Neural crest cell (in vitro differentiated cells): Measurements from ENCODE around the gene ITGA7. TPM values are rescaled to one million over a fixed set of nuclear protein-coding genes. Genes with fewer than 3 reads are reported as not detected.

ENCODE experiments used
- DNase-seq: peaks from one replicate; pipeline ENCODE4 v3.0.0; 2021; ENCODE audit warnings: low read depth, mixed read lengths, low spot score
- H3K27ac Mint-ChIP-seq: one replicate; pipeline ENCODE4 v1.8.0; 2021; ENCODE audit warnings: mild to moderate bottlenecking, mixed read lengths; ENCODE audit not compliant: unreplicated experiment
- H3K27me3 Mint-ChIP-seq: 2 replicates; pipeline ENCODE4 v1.8.0; 2021; ENCODE audit warnings: low read depth, mild to moderate bottlenecking, mixed read lengths
- H3K36me3 Mint-ChIP-seq: 2 replicates; pipeline ENCODE4 v1.8.0; 2021; ENCODE audit warnings: low read depth, mild to moderate bottlenecking, mixed read lengths
- H3K4me1 Mint-ChIP-seq: 2 replicates; pipeline ENCODE4 v1.8.0; 2021; ENCODE audit warnings: mixed read lengths
- H3K4me3 Mint-ChIP-seq: one replicate; pipeline ENCODE4 v1.8.0; 2021; ENCODE audit warnings: mild to moderate bottlenecking, mixed read lengths
- H3K9me3 Mint-ChIP-seq: 2 replicates; pipeline ENCODE4 v1.8.0; 2021; ENCODE audit warnings: mixed read lengths
- total RNA-seq: library from RNA; stranded (reverse); gene quantifications from 2 replicates; pipeline ENCODE4 v1.2.1, GENCODE V29; 2021
- TF ChIP-seq, protein P1 (sequence below): fragments of 200-600 bp; sonication (generic); conservative IDR thresholded peaks from 2 replicates; pipeline ENCODE4 v1.5.0; 2021; ENCODE audit warnings: antibody characterized with exemption, mild to moderate bottlenecking

ITGA7 gene
- total RNA-seq, 1 donor from 2014 or later: 63.7 TPM

DNA sequence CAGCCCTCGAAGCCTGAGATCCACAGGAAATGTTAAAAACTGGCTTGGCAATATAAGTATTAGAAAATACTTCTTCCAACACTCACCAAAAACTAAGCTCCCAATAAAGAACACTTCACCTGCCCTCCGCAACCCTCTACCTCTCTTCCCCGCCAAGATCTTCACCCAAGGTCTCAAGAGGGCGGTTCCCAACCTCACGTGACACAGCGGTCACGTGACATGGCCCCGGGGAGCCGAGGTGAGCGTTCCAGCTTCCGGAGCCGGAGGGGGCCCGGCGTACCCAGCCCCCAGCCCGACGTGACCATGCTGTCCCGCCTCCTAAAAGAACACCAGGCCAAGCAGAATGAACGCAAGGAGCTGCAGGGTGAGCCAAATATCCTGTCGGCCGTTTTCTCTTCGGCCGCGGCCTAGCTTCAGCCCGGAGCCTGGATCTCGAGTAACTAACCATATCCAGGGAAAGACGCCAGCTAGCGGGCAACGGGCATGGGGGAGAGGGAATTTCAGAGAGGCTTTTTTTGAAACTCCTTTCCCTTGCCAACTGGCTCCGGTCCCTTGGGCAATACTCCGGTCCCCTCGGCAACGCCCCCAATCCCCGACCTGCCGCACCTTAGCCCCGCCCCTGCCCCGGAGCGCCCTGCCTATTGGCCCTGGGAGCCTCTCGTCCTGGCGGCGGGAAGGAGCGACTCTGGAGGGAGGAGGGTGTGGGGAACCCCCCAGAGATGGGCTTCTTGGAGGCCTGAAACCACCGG, 8.3 kb upstream of the ITGA7 start, which contains the start of gene BLOC1S1:
TSS of gene BLOC1S1 (plus strand) at position 214 of the 749 bp plus-strand sequence. CDS start at position 220, 6 bp downstream.
- DNase-seq: peak; percentile 92
- TF ChIP-seq, protein P1, sequence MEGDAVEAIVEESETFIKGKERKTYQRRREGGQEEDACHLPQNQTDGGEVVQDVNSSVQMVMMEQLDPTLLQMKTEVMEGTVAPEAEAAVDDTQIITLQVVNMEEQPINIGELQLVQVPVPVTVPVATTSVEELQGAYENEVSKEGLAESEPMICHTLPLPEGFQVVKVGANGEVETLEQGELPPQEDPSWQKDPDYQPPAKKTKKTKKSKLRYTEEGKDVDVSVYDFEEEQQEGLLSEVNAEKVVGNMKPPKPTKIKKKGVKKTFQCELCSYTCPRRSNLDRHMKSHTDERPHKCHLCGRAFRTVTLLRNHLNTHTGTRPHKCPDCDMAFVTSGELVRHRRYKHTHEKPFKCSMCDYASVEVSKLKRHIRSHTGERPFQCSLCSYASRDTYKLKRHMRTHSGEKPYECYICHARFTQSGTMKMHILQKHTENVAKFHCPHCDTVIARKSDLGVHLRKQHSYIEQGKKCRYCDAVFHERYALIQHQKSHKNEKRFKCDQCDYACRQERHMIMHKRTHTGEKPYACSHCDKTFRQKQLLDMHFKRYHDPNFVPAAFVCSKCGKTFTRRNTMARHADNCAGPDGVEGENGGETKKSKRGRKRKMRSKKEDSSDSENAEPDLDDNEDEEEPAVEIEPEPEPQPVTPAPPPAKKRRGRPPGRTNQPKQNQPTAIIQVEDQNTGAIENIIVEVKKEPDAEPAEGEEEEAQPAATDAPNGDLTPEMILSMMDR: peak; percentile 13
- no peaks in the 10 kb centered on the region for H3K9me3 Mint-ChIP-seq
- H3K27me3 Mint-ChIP-seq: peaks cover 33% of the 10 kb centered on the region
- peaks cover 41% of the 10 kb centered on the region for H3K4me1 Mint-ChIP-seq
- H3K27ac Mint-ChIP-seq: peak within 1 kb of the TSS; percentile 97
- no peaks in the 10 kb centered on the region for H3K36me3 Mint-ChIP-seq
- H3K4me3 Mint-ChIP-seq: peak within 1 kb of the TSS; percentile 94

DNA sequence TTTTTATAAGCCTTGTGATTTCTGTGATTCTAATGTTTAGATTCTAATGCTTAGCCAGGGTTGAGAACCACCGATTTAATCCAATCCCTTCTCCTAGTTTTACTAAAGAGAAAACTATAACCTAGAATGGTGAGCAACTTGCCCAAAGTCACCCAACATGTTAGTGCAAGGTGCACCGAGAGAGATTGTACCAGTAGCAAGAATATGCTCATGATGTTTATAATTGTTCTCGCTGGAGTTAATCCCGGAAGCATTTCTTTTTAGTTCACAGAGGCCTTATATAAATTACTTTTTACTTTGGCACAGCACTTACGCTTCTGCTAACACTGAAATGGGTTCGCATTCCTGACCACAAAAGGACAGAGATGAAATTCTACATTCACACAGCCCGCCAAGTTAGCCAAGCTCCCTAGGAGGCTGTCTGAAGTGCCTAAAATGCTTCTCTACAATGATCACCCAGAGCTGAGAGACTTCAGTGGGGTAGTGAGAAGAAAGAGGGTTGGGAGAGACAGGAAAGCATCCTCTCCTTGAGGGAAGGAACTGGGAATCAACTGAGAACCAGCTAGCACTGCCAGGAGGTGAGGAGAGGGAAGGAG, 7.6 kb upstream of the ITGA7 start:
- peaks cover 40% of the 10 kb centered on the region for H3K27me3 Mint-ChIP-seq
- no peaks in the 10 kb centered on the region for H3K36me3 Mint-ChIP-seq
- peaks cover 38% of the 10 kb centered on the region for H3K4me1 Mint-ChIP-seq
- peak overlapping the region; percentile 94 for H3K4me3 Mint-ChIP-seq
- TF ChIP-seq, protein P1: no peak
- peak overlapping the region; percentile 97 for H3K27ac Mint-ChIP-seq
- no peak for DNase-seq
- H3K9me3 Mint-ChIP-seq: no peaks in the 10 kb centered on the region

DNA sequence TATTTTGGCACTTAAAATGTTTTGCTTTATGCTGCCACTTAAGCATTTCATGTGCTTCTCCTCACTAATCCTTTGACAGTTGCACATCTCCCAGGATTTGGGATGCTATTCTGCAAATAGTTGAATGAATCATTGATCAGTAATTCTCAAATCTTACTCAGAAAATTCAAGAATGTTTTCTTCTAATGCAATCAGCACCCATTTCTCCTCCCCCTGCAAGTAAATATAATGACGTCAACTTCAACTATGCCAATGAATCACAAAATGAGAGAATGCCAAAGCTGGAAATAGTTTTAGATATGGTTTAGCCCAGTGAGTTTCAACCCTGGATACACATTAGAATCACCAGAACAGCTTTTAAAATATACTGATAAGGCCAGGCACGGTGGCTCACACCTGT, 6.0 kb upstream of the ITGA7 start:
- no peaks in the 10 kb centered on the region for H3K36me3 Mint-ChIP-seq
- TF ChIP-seq, protein P1: no peak
- no peak for DNase-seq
- H3K27ac Mint-ChIP-seq: no peak overlapping the region
- no peaks in the 10 kb centered on the region for H3K9me3 Mint-ChIP-seq
- peaks cover 40% of the 10 kb centered on the region for H3K4me1 Mint-ChIP-seq
- H3K4me3 Mint-ChIP-seq: peak overlapping the region; percentile 56
- peaks cover 56% of the 10 kb centered on the region for H3K27me3 Mint-ChIP-seq

DNA sequence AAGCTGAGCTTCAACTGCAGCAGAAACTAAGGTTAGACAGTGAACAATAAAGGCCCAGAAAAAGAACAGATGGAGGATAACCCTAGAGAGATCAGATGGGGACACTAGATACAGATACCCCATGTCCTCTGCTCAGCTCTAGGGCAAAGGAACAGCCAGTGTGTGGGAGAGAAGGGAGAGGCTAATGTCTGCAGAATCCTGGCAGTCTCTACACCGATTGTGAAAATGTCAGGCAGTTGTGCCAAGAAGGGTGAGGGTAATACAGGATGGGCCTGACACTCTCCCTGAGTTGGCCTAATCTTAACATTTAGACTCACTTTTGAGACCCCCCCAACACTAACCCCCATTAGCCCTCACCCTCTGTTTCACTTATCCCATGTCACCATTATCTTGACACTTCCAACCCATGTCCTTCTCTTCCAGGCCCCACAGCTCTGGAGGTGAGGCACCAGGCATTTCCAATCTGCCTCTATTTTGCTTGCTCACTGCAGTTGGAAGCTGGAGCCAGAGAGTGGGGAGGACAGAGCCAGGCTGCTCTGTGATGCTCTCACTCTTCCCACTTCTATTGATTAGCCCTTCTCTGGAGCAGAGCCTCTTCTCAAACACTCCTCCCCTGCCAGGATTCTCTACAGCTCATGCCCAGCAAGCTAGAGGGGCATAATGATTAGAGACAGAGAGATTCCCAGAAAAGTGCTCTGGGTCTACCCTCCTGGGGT, 5.2 kb upstream of the ITGA7 start:
- DNase-seq: no peak
- Mint-ChIP-seq H3K36me3 (no peaks in the 10 kb centered on the region), H3K27ac (no peak overlapping the region), H3K9me3 (no peaks in the 10 kb centered on the region), H3K27me3 (peaks cover 64% of the 10 kb centered on the region), H3K4me3 (peak overlapping the region; percentile 56), H3K4me1 (peaks cover 39% of the 10 kb centered on the region)
- TF ChIP-seq, protein P1: no peak

DNA sequence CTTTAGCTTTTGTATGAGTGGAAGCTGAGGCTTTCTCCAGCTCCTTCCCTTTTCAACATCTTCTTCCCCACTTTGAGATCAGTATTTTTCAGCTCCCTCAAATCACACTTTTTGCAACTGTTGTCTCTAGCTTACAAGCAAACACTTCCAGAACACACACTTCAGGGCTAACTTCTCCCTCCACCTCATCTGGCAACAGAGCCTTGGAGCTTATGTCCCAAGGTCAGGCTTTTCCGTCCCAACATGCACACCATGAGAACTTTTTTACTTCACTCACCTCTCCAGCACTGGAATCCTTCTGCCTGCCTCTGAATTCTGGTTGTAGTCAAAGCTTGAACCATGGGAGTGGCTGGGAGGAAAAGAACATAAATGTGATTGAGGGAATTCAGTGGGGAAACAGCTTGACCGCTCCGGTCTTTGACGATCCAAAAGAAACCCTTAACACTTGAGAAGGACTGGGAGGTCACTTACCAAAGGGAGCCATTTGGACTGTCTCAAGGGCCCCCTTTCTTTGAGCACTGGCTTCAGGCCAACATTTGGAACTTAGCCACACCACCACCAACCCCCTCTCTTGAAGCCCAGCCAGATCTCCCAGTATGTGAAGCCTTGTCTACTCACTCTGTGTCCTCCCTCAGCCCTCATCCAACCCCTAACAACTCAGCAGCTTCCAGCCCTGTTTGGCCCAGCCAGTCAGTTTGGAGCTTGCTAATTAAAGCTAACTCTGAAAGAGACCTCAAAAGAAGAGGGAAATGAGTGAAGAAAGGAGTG, 4.3 kb upstream of the ITGA7 start:
- Mint-ChIP-seq H3K27ac (no peak overlapping the region), H3K4me1 (peaks cover 35% of the 10 kb centered on the region), H3K9me3 (no peaks in the 10 kb centered on the region), H3K27me3 (peaks cover 68% of the 10 kb centered on the region), H3K4me3 (peak overlapping the region; percentile 41), H3K36me3 (no peaks in the 10 kb centered on the region)
- no peak for DNase-seq
- TF ChIP-seq, protein P1: no peak
